Large intestine (tissue), 3 donors: ENCODE measurements around the gene CAMTA1. TPM values are rescaled to one million over a fixed set of nuclear protein-coding genes. Genes with fewer than 3 reads are reported as not detected.

Experiments
- DNase-seq, 2 donors: peaks; one replicate each; pipeline versions ENCODE4 v3.0.0 to v3.0.0-alpha.2; 2013
- H3K27ac ChIP-seq: one replicate; pipeline ENCODE4 v1.5.1; 2013; ENCODE audit warnings: low read length
- H3K27me3 ChIP-seq: 2 replicates; pipeline ENCODE4 v1.6.1; 2013; ENCODE audit warnings: low read length; ENCODE audit not compliant: control insufficient read depth, insufficient read depth
- H3K36me3 ChIP-seq: 2 replicates; pipeline ENCODE4 v1.6.1; 2013; ENCODE audit warnings: low read length; ENCODE audit not compliant: control insufficient read depth, insufficient read depth
- H3K4me1 ChIP-seq: one replicate; pipeline ENCODE4 v1.6.1; 2013; ENCODE audit warnings: low read length; ENCODE audit not compliant: control insufficient read depth, insufficient read depth
- H3K4me3 ChIP-seq: one replicate; pipeline ENCODE4 v1.5.1; 2013; ENCODE audit warnings: low read length
- H3K9me3 ChIP-seq: one replicate; pipeline ENCODE4 v1.6.1; 2013; ENCODE audit warnings: mild to moderate bottlenecking, low read depth, low read length, moderate library complexity; ENCODE audit not compliant: control insufficient read depth
- WGBS: methylation state at CpG from one replicate; pipeline ENCODE4 v1.1.5; 2013; ENCODE audit warnings: low lambda C conversion rate; ENCODE audit not compliant: insufficient coverage; 5-methylcytosine and 5-hydroxymethylcytosine counted together
- polyA plus RNA-seq: library from polyadenylated mRNA; unstranded; fragments of 120-200 nt; gene quantifications from one replicate; pipeline ENCODE4 v1.2.1, GENCODE V29; 2013

The CAMTA1 gene
- polyA plus RNA-seq, 1 donor: 67.9 TPM

GRCh38 chr1:7299329-7299799 lies 514.1 kb downstream of the CAMTA1 start:
- H3K27ac ChIP-seq: peak overlapping the region; percentile 23
- H3K4me3 ChIP-seq: no peak overlapping the region
- WGBS: no CpG with 5 or more reads among the region's 8 CpGs
- H3K9me3 ChIP-seq: no peaks in the 10 kb centered on the region
- no peaks in the 10 kb centered on the region for H3K36me3 ChIP-seq
- H3K4me1 ChIP-seq: peaks cover 7% of the 10 kb centered on the region
- peak; percentile 46 to 55 for DNase-seq
- peaks cover 7% of the 10 kb centered on the region for H3K27me3 ChIP-seq

- no peaks in the 10 kb centered on the region for H3K36me3 ChIP-seq
- H3K27me3 ChIP-seq: peaks cover 7% of the 10 kb centered on the region
- no peak for DNase-seq
- peaks cover 7% of the 10 kb centered on the region for H3K4me1 ChIP-seq
- no peak overlapping the region for H3K4me3 ChIP-seq
- no peak overlapping the region for H3K27ac ChIP-seq
- H3K9me3 ChIP-seq: no peaks in the 10 kb centered on the region
- WGBS: no CpG with 5 or more reads among the region's 2 CpGs
These were observed 514.7 kb downstream of the CAMTA1 start for GRCh38 chr1:7299994-7300393.

- Histone ChIP-seq H3K27ac (no peak overlapping the region), H3K4me3 (no peak overlapping the region), H3K36me3 (no peaks in the 10 kb centered on the region), H3K9me3 (no peaks in the 10 kb centered on the region), H3K4me1 (peaks cover 7% of the 10 kb centered on the region), H3K27me3 (peaks cover 7% of the 10 kb centered on the region)
- WGBS: 64% methylated on average over 3 of the region's 10 CpGs
- peak; percentile 38 to 77 for DNase-seq
These were observed 515.8 kb downstream of the CAMTA1 start for GRCh38 chr1:7300893-7301663.

GRCh38 chr1:7301664-7301981 lies 516.4 kb downstream of the CAMTA1 start:
- H3K27ac ChIP-seq: no peak overlapping the region
- no peak overlapping the region for H3K4me3 ChIP-seq
- no peaks in the 10 kb centered on the region for H3K36me3 ChIP-seq
- H3K27me3 ChIP-seq: peaks cover 7% of the 10 kb centered on the region
- WGBS: no CpG with 5 or more reads among the region's 7 CpGs
- peaks cover 7% of the 10 kb centered on the region for H3K4me1 ChIP-seq
- DNase-seq: no peak
- H3K9me3 ChIP-seq: no peaks in the 10 kb centered on the region

GRCh38 chr1:7302126-7302525 lies 516.9 kb downstream of the CAMTA1 start:
- Histone ChIP-seq H3K36me3 (no peaks in the 10 kb centered on the region), H3K27me3 (peaks cover 7% of the 10 kb centered on the region), H3K4me1 (peaks cover 7% of the 10 kb centered on the region), H3K9me3 (no peaks in the 10 kb centered on the region), H3K27ac (no peak overlapping the region), H3K4me3 (no peak overlapping the region)
- no CpG with 5 or more reads among the region's 6 CpGs for WGBS
- DNase-seq: no peak

- Histone ChIP-seq H3K9me3 (no peaks in the 10 kb centered on the region), H3K4me1 (peaks cover 7% of the 10 kb centered on the region), H3K36me3 (no peaks in the 10 kb centered on the region), H3K27ac (no peak overlapping the region), H3K4me3 (no peak overlapping the region), H3K27me3 (peaks cover 6% of the 10 kb centered on the region)
- WGBS: 40% methylated on average over 1 of the region's 5 CpGs
- DNase-seq: no peak
These were observed 517.6 kb downstream of the CAMTA1 start for GRCh38 chr1:7302873-7303272.

GRCh38 chr1:7303554-7304317 lies 518.5 kb downstream of the CAMTA1 start:
- Histone ChIP-seq H3K4me1 (peaks cover 7% of the 10 kb centered on the region), H3K27me3 (peaks cover 5% of the 10 kb centered on the region), H3K4me3 (no peak overlapping the region), H3K27ac (no peak overlapping the region), H3K9me3 (no peaks in the 10 kb centered on the region), H3K36me3 (no peaks in the 10 kb centered on the region)
- no peak for DNase-seq
- WGBS: 88% methylated on average over 6 of the region's 8 CpGs

- Histone ChIP-seq H3K27ac (no peak overlapping the region), H3K27me3 (no peaks in the 10 kb centered on the region), H3K4me1 (no peaks in the 10 kb centered on the region), H3K9me3 (no peaks in the 10 kb centered on the region), H3K4me3 (no peak overlapping the region), H3K36me3 (no peaks in the 10 kb centered on the region)
- DNase-seq: no peak
- no CpG with 5 or more reads among the region's 8 CpGs for WGBS
These were observed 527.9 kb downstream of the CAMTA1 start for GRCh38 chr1:7313081-7313546.

GRCh38 chr1:7313826-7314225 lies 528.6 kb downstream of the CAMTA1 start:
- H3K27ac ChIP-seq: no peak overlapping the region
- no peaks in the 10 kb centered on the region for H3K27me3 ChIP-seq
- DNase-seq: no peak
- H3K9me3 ChIP-seq: no peaks in the 10 kb centered on the region
- H3K4me1 ChIP-seq: no peaks in the 10 kb centered on the region
- H3K4me3 ChIP-seq: no peak overlapping the region
- no peaks in the 10 kb centered on the region for H3K36me3 ChIP-seq
- WGBS: no CpG with 5 or more reads among the region's 5 CpGs

- Histone ChIP-seq H3K27ac (no peak overlapping the region), H3K4me1 (no peaks in the 10 kb centered on the region), H3K36me3 (no peaks in the 10 kb centered on the region), H3K9me3 (no peaks in the 10 kb centered on the region), H3K27me3 (no peaks in the 10 kb centered on the region), H3K4me3 (no peak overlapping the region)
- no peak for DNase-seq
- 100% methylated on average over 1 of the region's 4 CpGs for WGBS
These were observed 530.1 kb downstream of the CAMTA1 start for GRCh38 chr1:7315316-7315715.
